Stimulated activated effector memory CD8-positive, alpha-beta T cell treated with anti-CD3 and anti-CD28 coated beads, Interleukin-12 subunit alpha, Interleukin-12 subunit beta, amount 100 ng/mL, for 72 hours (primary cell): ENCODE measurements around the gene TLE1.
"Not testable (repeated sequence)": the region's sequence is repeated elsewhere in the genome, so short reads cannot be mapped to it uniquely, and the experiment has no call there.

Experiments
- ATAC-seq: fragments of 150-1000 bp; cut with Tn5 transposase; 2 replicates; pipeline ENCODE4 v1.10.0; 2021
- DNase-seq, 2 donors: peaks; one replicate each; pipeline ENCODE4 v3.0.0; 2021 to 2022; ENCODE audit warnings: low spot score in 2 of 2
- H3K27ac Mint-ChIP-seq: one replicate; pipeline ENCODE4 v1.8.0; 2022; ENCODE audit warnings: mild to moderate bottlenecking, mixed read lengths
- H3K36me3 Mint-ChIP-seq: one replicate; pipeline ENCODE4 v1.8.0; 2022; ENCODE audit warnings: mild to moderate bottlenecking, mixed read lengths
- H3K4me1 Mint-ChIP-seq: one replicate; pipeline ENCODE4 v1.8.0; 2022; ENCODE audit warnings: mixed read lengths
- H3K4me3 Mint-ChIP-seq: one replicate; pipeline ENCODE4 v1.8.0; 2022; ENCODE audit warnings: mild to moderate bottlenecking, mixed read lengths
- H3K9me3 Mint-ChIP-seq: one replicate; pipeline ENCODE4 v1.8.0; 2022; ENCODE audit warnings: mixed read lengths

Gene TLE1

GRCh38 chr9:81595293-81595692 is 94.1 kb downstream of the TLE1 start:
- not testable (repeated sequence) for DNase-seq, H3K27ac Mint-ChIP-seq, H3K36me3 Mint-ChIP-seq, H3K4me3 Mint-ChIP-seq, H3K9me3 Mint-ChIP-seq, ATAC-seq
- H3K4me1 Mint-ChIP-seq = peaks cover 23% of the 10 kb centered on the region

GRCh38 chr9:81594415-81594814 is 94.9 kb downstream of the TLE1 start:
- H3K36me3 Mint-ChIP-seq = no peaks in the 10 kb centered on the region
- H3K27ac Mint-ChIP-seq = no peak overlapping the region
- no peak for DNase-seq
- ATAC-seq = no peak
- H3K9me3 Mint-ChIP-seq = no peaks in the 10 kb centered on the region
- H3K4me1 Mint-ChIP-seq = peaks cover 23% of the 10 kb centered on the region
- no peak overlapping the region for H3K4me3 Mint-ChIP-seq

- peaks cover 17% of the 10 kb centered on the region for H3K4me1 Mint-ChIP-seq
- no peaks in the 10 kb centered on the region for H3K9me3 Mint-ChIP-seq
- no peaks in the 10 kb centered on the region for H3K36me3 Mint-ChIP-seq
- H3K27ac Mint-ChIP-seq = no peak overlapping the region
- H3K4me3 Mint-ChIP-seq = no peak overlapping the region
- ATAC-seq (no peak), DNase-seq (no peak)
Measured at GRCh38 chr9:81592887-81593266, 96.5 kb downstream of the TLE1 start.

GRCh38 chr9:81591791-81592190 is 97.6 kb downstream of the TLE1 start:
- Mint-ChIP-seq H3K4me1 (peaks cover 8% of the 10 kb centered on the region), H3K9me3 (no peaks in the 10 kb centered on the region), H3K36me3 (no peaks in the 10 kb centered on the region), H3K4me3 (no peak overlapping the region), H3K27ac (no peak overlapping the region)
- no peak for DNase-seq
- no peak for ATAC-seq

- ATAC-seq (no peak), DNase-seq (no peak)
- Mint-ChIP-seq H3K9me3 (no peaks in the 10 kb centered on the region), H3K27ac (no peak overlapping the region), H3K4me1 (no peaks in the 10 kb centered on the region), H3K36me3 (no peaks in the 10 kb centered on the region), H3K4me3 (no peak overlapping the region)
Measured at GRCh38 chr9:81590688-81591087, 98.7 kb downstream of the TLE1 start.

- Mint-ChIP-seq H3K36me3 (no peaks in the 10 kb centered on the region), H3K4me3 (no peak overlapping the region), H3K27ac (no peak overlapping the region), H3K4me1 (no peaks in the 10 kb centered on the region), H3K9me3 (no peaks in the 10 kb centered on the region)
- DNase-seq (no peak), ATAC-seq (no peak)
Measured at GRCh38 chr9:81589819-81590218, 99.5 kb downstream of the TLE1 start.

GRCh38 chr9:81589392-81589791 is 100.0 kb downstream of the TLE1 start:
- Mint-ChIP-seq H3K4me3 (no peak overlapping the region), H3K27ac (no peak overlapping the region), H3K9me3 (no peaks in the 10 kb centered on the region), H3K4me1 (no peaks in the 10 kb centered on the region), H3K36me3 (no peaks in the 10 kb centered on the region)
- ATAC-seq = no peak
- no peak for DNase-seq

- Mint-ChIP-seq H3K4me3 (no peak overlapping the region), H3K36me3 (peaks cover under 1% of the 10 kb centered on the region)
Measured at GRCh38 chr9:81588148-81588871, 101.0 kb downstream of the TLE1 start.

GRCh38 chr9:81586786-81587185 is 102.6 kb downstream of the TLE1 start:
- Mint-ChIP-seq H3K4me1 (no peaks in the 10 kb centered on the region), H3K9me3 (no peaks in the 10 kb centered on the region), H3K36me3 (peaks cover 6% of the 10 kb centered on the region), H3K27ac (no peak overlapping the region), H3K4me3 (no peak overlapping the region)
- ATAC-seq (no peak), DNase-seq (no peak)

More at GRCh38 chr9:81588148-81588871, 101.0 kb downstream of the TLE1 start:
- H3K4me1 Mint-ChIP-seq = no peaks in the 10 kb centered on the region
- no peaks in the 10 kb centered on the region for H3K9me3 Mint-ChIP-seq
- H3K27ac Mint-ChIP-seq = no peak overlapping the region
- DNase-seq (no peak), ATAC-seq (no peak)

GRCh38 chr9:81585191-81585763 is 104.1 kb downstream of the TLE1 start:
- DNase-seq = no peak

GRCh38 chr9:81584099-81584498 is 105.2 kb downstream of the TLE1 start:
- no peak for ATAC-seq
- H3K9me3 Mint-ChIP-seq = no peaks in the 10 kb centered on the region
- peaks cover 6% of the 10 kb centered on the region for H3K36me3 Mint-ChIP-seq
- H3K4me1 Mint-ChIP-seq = no peaks in the 10 kb centered on the region
- H3K4me3 Mint-ChIP-seq = no peak overlapping the region
- no peak for DNase-seq
- H3K27ac Mint-ChIP-seq = no peak overlapping the region

More at GRCh38 chr9:81585191-81585763, 104.1 kb downstream of the TLE1 start:
- Mint-ChIP-seq H3K4me1 (no peaks in the 10 kb centered on the region), H3K4me3 (no peak overlapping the region), H3K9me3 (no peaks in the 10 kb centered on the region), H3K36me3 (peaks cover 6% of the 10 kb centered on the region), H3K27ac (no peak overlapping the region)
- ATAC-seq = no peak

GRCh38 chr9:81581986-81582385 is 107.4 kb downstream of the TLE1 start:
- H3K4me1 Mint-ChIP-seq = no peaks in the 10 kb centered on the region
- H3K9me3 Mint-ChIP-seq = no peaks in the 10 kb centered on the region
- peaks cover 6% of the 10 kb centered on the region for H3K36me3 Mint-ChIP-seq
- DNase-seq = no peak
- ATAC-seq = no peak
- no peak overlapping the region for H3K4me3 Mint-ChIP-seq
- no peak overlapping the region for H3K27ac Mint-ChIP-seq

- DNase-seq (no peak), ATAC-seq (no peak)
- no peak overlapping the region for H3K4me3 Mint-ChIP-seq
- no peak overlapping the region for H3K27ac Mint-ChIP-seq
- peaks cover 6% of the 10 kb centered on the region for H3K36me3 Mint-ChIP-seq
- H3K4me1 Mint-ChIP-seq = no peaks in the 10 kb centered on the region
- H3K9me3 Mint-ChIP-seq = no peaks in the 10 kb centered on the region
Measured at GRCh38 chr9:81579381-81579780, 110.0 kb downstream of the TLE1 start.

GRCh38 chr9:81578606-81579005 is 110.7 kb downstream of the TLE1 start:
- Mint-ChIP-seq H3K27ac (no peak overlapping the region), H3K36me3 (peaks cover 6% of the 10 kb centered on the region), H3K4me1 (no peaks in the 10 kb centered on the region), H3K4me3 (no peak overlapping the region), H3K9me3 (no peaks in the 10 kb centered on the region)
- DNase-seq = no peak
- ATAC-seq = no peak

- no peaks in the 10 kb centered on the region for H3K4me1 Mint-ChIP-seq
Measured at GRCh38 chr9:81575956-81576355, 113.4 kb downstream of the TLE1 start.

GRCh38 chr9:81574405-81574804 is 114.9 kb downstream of the TLE1 start:
- Mint-ChIP-seq H3K9me3 (no peaks in the 10 kb centered on the region), H3K36me3 (no peaks in the 10 kb centered on the region), H3K27ac (no peak overlapping the region), H3K4me3 (no peak overlapping the region), H3K4me1 (no peaks in the 10 kb centered on the region)
- DNase-seq (no peak), ATAC-seq (no peak)

More at GRCh38 chr9:81575956-81576355, 113.4 kb downstream of the TLE1 start:
- H3K4me3 Mint-ChIP-seq = no peak overlapping the region
- no peaks in the 10 kb centered on the region for H3K9me3 Mint-ChIP-seq
- no peak for ATAC-seq
- no peaks in the 10 kb centered on the region for H3K36me3 Mint-ChIP-seq
- no peak overlapping the region for H3K27ac Mint-ChIP-seq
- DNase-seq = no peak
